Uterus (tissue), 2 donors: Measurements from ENCODE around the gene SMARCA2.

Experiments used
- POLR2A ChIP-seq, 2 donors: fragments of 450-650 bp; IDR thresholded peaks; one replicate each; pipeline ENCODE4 v1.6.1; 2016; ENCODE audit warnings: antibody characterized with exemption in 2 of 2, mild to moderate bottlenecking in 1 of 2, moderate library complexity in 1 of 2
- TF ChIP-seq, protein P1 (sequence below), 4 experiments: fragments of 200-600 bp in 2 of 4; fragments of 450-650 bp in 2 of 4; sonication (generic) in 2 of 4; IDR thresholded peaks; one replicate each; pipeline ENCODE4 v1.5.1; 2016 to 2019; ENCODE audit warnings: antibody characterized with exemption in 4 of 4, mild to moderate bottlenecking in 2 of 4, moderate library complexity in 1 of 4

DNA sequence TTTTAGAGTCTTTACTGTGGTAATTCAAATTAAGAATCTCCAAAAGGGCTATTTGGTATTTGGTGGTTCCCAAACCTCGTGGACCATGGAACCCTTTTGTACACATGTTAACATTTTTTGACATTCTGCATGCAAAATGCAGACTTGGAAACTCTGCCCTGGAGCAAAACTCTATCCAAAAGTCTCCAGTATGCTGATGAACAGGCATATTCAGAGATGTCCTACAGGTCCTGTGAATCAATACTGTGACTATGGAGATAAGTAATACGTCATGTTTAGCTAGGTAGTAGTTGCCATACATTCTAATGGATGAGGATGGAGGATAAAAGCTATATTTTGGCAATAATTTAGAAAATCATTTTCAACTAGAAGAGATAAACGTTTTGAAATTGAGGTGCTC, 218.1 kb downstream of the SMARCA2 start:
- TF ChIP-seq, protein P1, sequence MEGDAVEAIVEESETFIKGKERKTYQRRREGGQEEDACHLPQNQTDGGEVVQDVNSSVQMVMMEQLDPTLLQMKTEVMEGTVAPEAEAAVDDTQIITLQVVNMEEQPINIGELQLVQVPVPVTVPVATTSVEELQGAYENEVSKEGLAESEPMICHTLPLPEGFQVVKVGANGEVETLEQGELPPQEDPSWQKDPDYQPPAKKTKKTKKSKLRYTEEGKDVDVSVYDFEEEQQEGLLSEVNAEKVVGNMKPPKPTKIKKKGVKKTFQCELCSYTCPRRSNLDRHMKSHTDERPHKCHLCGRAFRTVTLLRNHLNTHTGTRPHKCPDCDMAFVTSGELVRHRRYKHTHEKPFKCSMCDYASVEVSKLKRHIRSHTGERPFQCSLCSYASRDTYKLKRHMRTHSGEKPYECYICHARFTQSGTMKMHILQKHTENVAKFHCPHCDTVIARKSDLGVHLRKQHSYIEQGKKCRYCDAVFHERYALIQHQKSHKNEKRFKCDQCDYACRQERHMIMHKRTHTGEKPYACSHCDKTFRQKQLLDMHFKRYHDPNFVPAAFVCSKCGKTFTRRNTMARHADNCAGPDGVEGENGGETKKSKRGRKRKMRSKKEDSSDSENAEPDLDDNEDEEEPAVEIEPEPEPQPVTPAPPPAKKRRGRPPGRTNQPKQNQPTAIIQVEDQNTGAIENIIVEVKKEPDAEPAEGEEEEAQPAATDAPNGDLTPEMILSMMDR (IDR thresholded peaks at IDR 0.05) = no peak
- TF ChIP-seq POLR2A (IDR thresholded peaks at IDR 0.05) = no peak
